Endothelial cell of umbilical vein (primary cell): ENCODE results near the gene MYRIP. TPM values are rescaled to one million over a fixed set of nuclear protein-coding genes. Genes with fewer than 3 reads are reported as not detected.

Experiments used
- BruUV-seq: library from RNA; stranded (reverse); fragments of 400-500 nt; replicated peaks from 2 replicates; lab custom pipeline; 2021; lab: Mats Ljungman, UMichigan
- CTCF ChIA-PET: fragments of 300-600, 350-600 bp; sonication (Branson Sonifier 250); formaldehyde crosslinking; loops from one replicate; lab custom pipeline; 2021; ENCODE audit warnings: antibody characterized with exemption, inconsistent platforms; lab: Charles Lee
- POLR2A ChIA-PET: fragments of 300-600, 350-600 bp; sonication (Branson Sonifier 250); formaldehyde crosslinking; loops from one replicate; lab custom pipeline; 2021; ENCODE audit warnings: antibody characterized with exemption, inconsistent platforms; lab: Charles Lee
- DNase-seq: peaks from one replicate; pipeline ENCODE4 v3.0.0-alpha.2; 2011; ENCODE audit warnings: low read depth, low spot score
- FAIRE-seq: peaks from 2 replicates; lab custom pipeline; 2011; peaks lifted over from hg19 to GRCh38; lab: Jason Lieb, UNC
- H2AFZ ChIP-seq: 2 replicates; pipeline ENCODE4 v1.6.0; 2012; ENCODE audit warnings: low read depth, low read length, control low read depth, inconsistent platforms
- H3K27ac ChIP-seq: 2 replicates; pipeline ENCODE4 v1.5.1; 2011; ENCODE audit warnings: low read depth, mild to moderate bottlenecking, control low read depth, low read length, moderate library complexity; ENCODE audit not compliant: insufficient read depth
- H3K27me3 ChIP-seq, 2 experiments: 2 replicates each; pipeline versions ENCODE4 v1.6.0 to v1.6.1; 2011; ENCODE audit warnings: low read length in 2 of 2, mixed read lengths in 1 of 2; ENCODE audit not compliant: control insufficient read depth in 2 of 2, insufficient read depth in 2 of 2
- H3K36me3 ChIP-seq, 2 experiments: 2 replicates in 1 of 2; 3 replicates in 1 of 2; pipeline ENCODE4 v1.5.1; 2011; ENCODE audit warnings: low read length in 2 of 2, mild to moderate bottlenecking in 1 of 2, moderate library complexity in 1 of 2; ENCODE audit not compliant: control insufficient read depth in 2 of 2, insufficient read depth in 2 of 2; ENCODE audit errors: extremely low read depth in 1 of 2
- H3K4me1 ChIP-seq: 3 replicates; pipeline ENCODE4 v1.5.1; 2011; ENCODE audit warnings: mild to moderate bottlenecking, low read length; ENCODE audit not compliant: control insufficient read depth, insufficient read depth; ENCODE audit errors: extremely low read depth
- H3K4me2 ChIP-seq: 2 replicates; pipeline ENCODE4 v1.6.1; 2011; ENCODE audit warnings: low read length, control low read depth, mixed read lengths; ENCODE audit not compliant: insufficient read depth
- H3K4me3 ChIP-seq, 3 experiments: fragments of 200-600 bp in 1 of 3; sonication (generic), shearing (Covaris generic) in 1 of 3; replicated peaks in 1 of 3; 2 replicates each; pipeline ENCODE4 v1.5.1; 2011 to 2016; ENCODE audit warnings: control low read depth in 3 of 3, low read length in 3 of 3, mild to moderate bottlenecking in 2 of 3, inconsistent platforms in 1 of 3, low read depth in 1 of 3, moderate library complexity in 1 of 3; ENCODE audit not compliant: insufficient read depth in 1 of 3
- H3K79me2 ChIP-seq: 2 replicates; pipeline ENCODE4 v1.6.0; 2012; ENCODE audit warnings: low read length, inconsistent platforms; ENCODE audit not compliant: control insufficient read depth, insufficient read depth
- H3K9ac ChIP-seq: replicated peaks from 2 replicates; pipeline ENCODE3; 2011; ENCODE audit warnings: low read length, control low read depth; ENCODE audit not compliant: insufficient read depth; ENCODE audit errors: extremely low read depth
- H3K9me1 ChIP-seq: replicated peaks from 3 replicates; pipeline ENCODE4 v1.6.0; 2011; ENCODE audit warnings: mild to moderate bottlenecking, low read length; ENCODE audit not compliant: control insufficient read depth, insufficient read depth; ENCODE audit errors: extremely low read depth
- H3K9me3 ChIP-seq: replicated peaks from 2 replicates; pipeline ENCODE4 v1.5.1; 2012; ENCODE audit warnings: low read length, inconsistent platforms; ENCODE audit not compliant: control insufficient read depth, insufficient read depth
- H4K20me1 ChIP-seq: replicated peaks from 2 replicates; pipeline ENCODE3; 2011; ENCODE audit warnings: mild to moderate bottlenecking, low read length; ENCODE audit not compliant: control insufficient read depth, insufficient read depth; ENCODE audit errors: extremely low read depth
- EZH2 ChIP-seq: IDR thresholded peaks from 2 replicates; pipeline ENCODE4 v1.6.1; 2012; ENCODE audit warnings: borderline replicate concordance, low read depth, mild to moderate bottlenecking, moderate library complexity, low read length, inconsistent platforms; ENCODE audit not compliant: severe bottlenecking
- FOS ChIP-seq: IDR thresholded peaks from 2 replicates; pipeline ENCODE4 v1.6.1; 2011; ENCODE audit warnings: mild to moderate bottlenecking, low read length, moderate library complexity, borderline replicate concordance; ENCODE audit not compliant: insufficient read depth
- GATA2 ChIP-seq: IDR thresholded peaks from 2 replicates; pipeline ENCODE4 v1.7.0; 2011; ENCODE audit warnings: low read depth, mild to moderate bottlenecking, moderate library complexity, mixed read lengths, low read length; ENCODE audit not compliant: insufficient read length, insufficient read depth
- JUN ChIP-seq: IDR thresholded peaks from 2 replicates; pipeline ENCODE4 v1.6.1; 2011; ENCODE audit warnings: borderline replicate concordance, low read depth; ENCODE audit not compliant: insufficient read length, insufficient read depth
- MYC ChIP-seq: IDR thresholded peaks from one replicate; pipeline ENCODE4 v1.6.1; 2011; ENCODE audit warnings: mild to moderate bottlenecking, low read depth, low read length
- POLR2A ChIP-seq: IDR thresholded peaks from 2 replicates; pipeline ENCODE4 v1.6.1; 2012; ENCODE audit warnings: low read depth, mild to moderate bottlenecking, control low read depth, low read length
- POLR2AphosphoS5 ChIP-seq: IDR thresholded peaks from 2 replicates; pipeline ENCODE4 v1.6.1; 2012; ENCODE audit warnings: low read depth, mild to moderate bottlenecking, control low read depth, low read length, moderate library complexity; ENCODE audit not compliant: insufficient read depth
- dilution Hi-C: fragments of 300-500 bp; cut with MboI; formaldehyde crosslinking; loops from one replicate; pipeline ENCODE4 v1.15.0; 2019; ENCODE audit warnings: low sequenced_read_pairs; ENCODE audit not compliant: extremely low pct_ligation_motif_present
- intact Hi-C: fragments of 100-400 bp; cut with micrococcal nuclease; formaldehyde crosslinking; loops from one replicate; pipeline ENCODE4 v1.10.0; 2022
- polyA plus RNA-seq, 4 experiments: library from polyadenylated mRNA; depleted of rRNA in 3 of 4; stranded (reverse) in 3 of 4; unstranded in 1 of 4; fragments of >200 nt; gene quantifications; 2 replicates each; pipeline versions ENCODE4 v1.2.1 to v1.2.3, GENCODE V29; 2011 to 2012; ENCODE audit warnings: missing spikeins in 1 of 4
- total RNA-seq: library from RNA; stranded (reverse); gene quantifications from 2 replicates; pipeline ENCODE4 v1.2.3, GENCODE V29; 2021
- TF ChIP-seq, protein P1 (sequence below), 2 donors: IDR thresholded peaks; 1 replicate in 1 of 2; 2 replicates in 1 of 2; pipeline ENCODE4 v1.5.1; 2011; ENCODE audit warnings: low read length in 2 of 2, mild to moderate bottlenecking in 2 of 2, moderate library complexity in 2 of 2, control low read depth in 1 of 2, inconsistent platforms in 1 of 2, low read depth in 1 of 2; ENCODE audit not compliant: insufficient read depth in 1 of 2; ENCODE audit errors: extremely low read depth in 1 of 2
- TF ChIP-seq, protein P2 (sequence below): IDR thresholded peaks from 2 replicates; pipeline ENCODE4 v1.6.1; 2011; ENCODE audit not compliant: insufficient read depth, insufficient read length

Gene MYRIP
- total and polyA plus RNA-seq, 2 donors (not counting 3 experiments of a cell fraction or from before 2014, with no cell fraction given), result 6.7 to 11.9 TPM

DNA sequence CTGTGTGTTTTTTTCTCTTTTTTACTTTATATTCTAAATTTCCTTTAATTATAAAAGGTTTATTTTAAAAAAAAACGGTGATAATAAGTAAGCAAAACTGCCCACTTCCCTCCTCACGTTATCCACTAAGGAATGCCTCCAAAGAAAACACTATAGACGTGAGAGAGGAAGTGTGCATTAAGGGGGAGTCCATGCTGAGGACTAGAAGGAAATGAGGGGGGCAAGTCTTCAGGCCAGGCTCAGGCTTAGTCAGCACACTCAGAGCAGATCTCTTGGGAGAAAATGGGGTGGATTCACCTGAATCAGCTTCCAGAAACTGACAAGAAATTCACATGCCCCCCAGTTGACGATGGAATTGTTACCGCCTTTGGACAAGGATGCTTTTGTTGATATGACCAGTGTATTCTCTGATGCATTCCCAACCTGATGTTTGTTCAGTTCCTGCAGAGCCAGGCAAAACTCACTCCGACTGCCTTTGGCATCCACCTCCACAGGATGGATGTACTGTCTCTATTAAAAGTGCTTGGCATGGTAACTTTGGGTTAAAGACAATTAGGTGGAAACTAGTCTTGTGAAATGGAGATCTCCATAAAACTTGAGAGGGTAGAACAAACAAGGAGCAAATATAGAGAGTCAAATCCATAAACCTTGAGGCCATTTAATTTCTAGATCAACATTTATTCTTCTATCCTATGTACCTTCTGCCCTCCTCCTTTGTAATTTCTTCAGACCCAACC lies 167.8 kb downstream of the MYRIP start:
- H3K9me1 ChIP-seq, result no peaks in the 10 kb centered on the region
- no peaks in the 10 kb centered on the region for H3K79me2 ChIP-seq
- peaks cover 18% of the 10 kb centered on the region for H3K4me1 ChIP-seq
- H3K4me3 ChIP-seq, result no peak overlapping the region
- FAIRE-seq (peak; percentile 85), DNase-seq (peak; percentile 94)
- BruUV-seq, result no TSS peak
- H3K27me3 ChIP-seq, result no peaks in the 10 kb centered on the region
- no peaks in the 10 kb centered on the region for H4K20me1 ChIP-seq
- CTCF ChIA-PET, result interaction anchor here (1.0 kb wide), 1 partner anchor 165 kb away, joined by 4 read pairs; no protein-coding TSS in a partner anchor
- no peak overlapping the region for H3K27ac ChIP-seq
- TF ChIP-seq, protein P1, sequence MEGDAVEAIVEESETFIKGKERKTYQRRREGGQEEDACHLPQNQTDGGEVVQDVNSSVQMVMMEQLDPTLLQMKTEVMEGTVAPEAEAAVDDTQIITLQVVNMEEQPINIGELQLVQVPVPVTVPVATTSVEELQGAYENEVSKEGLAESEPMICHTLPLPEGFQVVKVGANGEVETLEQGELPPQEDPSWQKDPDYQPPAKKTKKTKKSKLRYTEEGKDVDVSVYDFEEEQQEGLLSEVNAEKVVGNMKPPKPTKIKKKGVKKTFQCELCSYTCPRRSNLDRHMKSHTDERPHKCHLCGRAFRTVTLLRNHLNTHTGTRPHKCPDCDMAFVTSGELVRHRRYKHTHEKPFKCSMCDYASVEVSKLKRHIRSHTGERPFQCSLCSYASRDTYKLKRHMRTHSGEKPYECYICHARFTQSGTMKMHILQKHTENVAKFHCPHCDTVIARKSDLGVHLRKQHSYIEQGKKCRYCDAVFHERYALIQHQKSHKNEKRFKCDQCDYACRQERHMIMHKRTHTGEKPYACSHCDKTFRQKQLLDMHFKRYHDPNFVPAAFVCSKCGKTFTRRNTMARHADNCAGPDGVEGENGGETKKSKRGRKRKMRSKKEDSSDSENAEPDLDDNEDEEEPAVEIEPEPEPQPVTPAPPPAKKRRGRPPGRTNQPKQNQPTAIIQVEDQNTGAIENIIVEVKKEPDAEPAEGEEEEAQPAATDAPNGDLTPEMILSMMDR (IDR thresholded peaks at IDR 0.05; ENCODE audit: extremely low read depth in 1 of 2, insufficient read depth in 1 of 2, low read depth in 1 of 2, low read length in 2 of 2), result no peak
- TF ChIP-seq POLR2A (no peak), MYC (peak; percentile 18), POLR2AphosphoS5 (peak; percentile 44), GATA2 (peak; percentile 51), JUN (no peak), EZH2 (no peak), FOS (peak; percentile 41)
- TF ChIP-seq, protein P2, sequence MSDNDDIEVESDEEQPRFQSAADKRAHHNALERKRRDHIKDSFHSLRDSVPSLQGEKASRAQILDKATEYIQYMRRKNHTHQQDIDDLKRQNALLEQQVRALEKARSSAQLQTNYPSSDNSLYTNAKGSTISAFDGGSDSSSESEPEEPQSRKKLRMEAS, result no peak
- H3K36me3 ChIP-seq, result no peaks in the 10 kb centered on the region
- POLR2A ChIA-PET, result no interaction called here
- dilution Hi-C loops, result no loop called here
- no peaks in the 10 kb centered on the region for H3K9me3 ChIP-seq
- no peak overlapping the region for H3K9ac ChIP-seq
- H2AFZ ChIP-seq, result peak overlapping the region; percentile 13
- H3K4me2 ChIP-seq, result peak overlapping the region; percentile 52
- intact Hi-C loops, result loop anchor here (5.0 kb wide), 1 partner anchor 65 kb away; no protein-coding TSS in a partner anchor
